GM12878 (cell line): ENCODE results near the gene AMPH. TPM values are rescaled to one million over a fixed set of nuclear protein-coding genes. Genes with fewer than 3 reads are reported as not detected.
"Not testable (repeated sequence)": the region's sequence is repeated elsewhere in the genome, so short reads cannot be mapped to it uniquely, and the experiment has no call there.

ENCODE experiments used
- ATAC-seq: fragments of 200-7000 bp; cut with Tn5 transposase; 3 replicates; pipeline ENCODE4 v1.9.1; 2020; ENCODE audit warnings: mild to moderate bottlenecking, moderate library complexity
- BruUV-seq: library from RNA; stranded (reverse); fragments of 400-500 nt; replicated peaks from 2 replicates; lab custom pipeline; 2021; lab: Mats Ljungman, UMichigan
- CTCF ChIA-PET: fragments of 300-600 bp; sonication (Branson Sonifier 250); formaldehyde crosslinking; extraction: SDS; loops from one replicate; lab custom pipeline; 2021; ENCODE audit warnings: inconsistent platforms; lab: Yijun Ruan, JAX
- POLR2A ChIA-PET: fragments of 350-600 bp; formaldehyde crosslinking; extraction: SDS; loops from one replicate; lab custom pipeline; 2021; ENCODE audit warnings: inconsistent platforms; lab: Charles Lee
- RAD21 ChIA-PET: fragments of 300-600 bp; sonication (Branson Sonifier 250); formaldehyde crosslinking; loops from one replicate; lab custom pipeline; 2023; ENCODE audit warnings: antibody characterized with exemption; ENCODE audit not compliant: unreplicated experiment; lab: Charles Lee
- SMC1A ChIA-PET: fragments of 300-600 bp; sonication (Branson Sonifier 250); formaldehyde crosslinking; loops from one replicate; lab custom pipeline; 2023; ENCODE audit not compliant: unreplicated experiment, uncharacterized antibody; lab: Charles Lee
- DNase-seq: peaks from one replicate; pipeline ENCODE4 v3.0.0-alpha.2; 2011; ENCODE audit warnings: low read depth, low spot score
- FAIRE-seq: peaks from 3 replicates; lab custom pipeline; 2011; peaks lifted over from hg19 to GRCh38; lab: Jason Lieb, UNC
- H2AFZ ChIP-seq: 2 replicates; pipeline ENCODE4 v1.6.0; 2011; ENCODE audit warnings: low read depth, low read length, control low read depth; ENCODE audit not compliant: control insufficient read depth
- H3K27ac ChIP-seq: 2 replicates; pipeline ENCODE4 v1.5.1; 2011; ENCODE audit warnings: control low read depth; ENCODE audit not compliant: control insufficient read depth, insufficient read depth
- H3K27me3 ChIP-seq, 2 experiments: replicated peaks in 1 of 2; 2 replicates each; pipeline versions ENCODE4 v1.6.0 to v1.6.1; 2011; ENCODE audit warnings: low read length in 1 of 2; ENCODE audit not compliant: control insufficient read depth in 2 of 2, insufficient read depth in 2 of 2
- H3K36me3 ChIP-seq, 2 experiments: 2 replicates each; pipeline ENCODE4 v1.5.1; 2011; ENCODE audit warnings: low read length in 1 of 2; ENCODE audit not compliant: control insufficient read depth in 2 of 2, insufficient read depth in 2 of 2
- H3K4me1 ChIP-seq: 2 replicates; pipeline ENCODE4 v1.6.1; 2011; ENCODE audit warnings: mild to moderate bottlenecking, low read length, moderate library complexity, mixed read lengths; ENCODE audit not compliant: control insufficient read depth, insufficient read depth
- H3K4me2 ChIP-seq: 2 replicates; pipeline ENCODE4 v1.6.0; 2011; ENCODE audit warnings: control low read depth; ENCODE audit not compliant: control insufficient read depth, insufficient read depth
- H3K4me3 ChIP-seq: fragments of 200-600 bp; sonication (generic); 2 replicates; pipeline ENCODE4 v1.5.1; 2016
- H3K79me2 ChIP-seq: 2 replicates; pipeline ENCODE4 v1.6.0; 2011; ENCODE audit warnings: low read length; ENCODE audit not compliant: control insufficient read depth, insufficient read depth
- H3K9ac ChIP-seq: 2 replicates; pipeline ENCODE4 v1.8.0; 2011; ENCODE audit warnings: low read length, control low read depth, mixed read lengths; ENCODE audit not compliant: control insufficient read depth, insufficient read depth
- H3K9me3 ChIP-seq: replicated peaks from 3 replicates; pipeline ENCODE4 v1.5.1; 2011; ENCODE audit warnings: mild to moderate bottlenecking, low read length; ENCODE audit not compliant: control insufficient read depth, insufficient read depth
- H4K20me1 ChIP-seq: 2 replicates; pipeline ENCODE4 v1.6.0; 2011; ENCODE audit not compliant: control insufficient read depth, insufficient read depth
- BCL11A ChIP-seq: IDR thresholded peaks from 2 replicates; pipeline ENCODE4 v1.6.1; 2011; ENCODE audit warnings: low read depth, low read length
- IRF5 ChIP-seq: fragments of 450-650 bp; IDR thresholded peaks from 2 replicates; pipeline ENCODE4 v1.6.1; 2017; ENCODE audit warnings: borderline replicate concordance
- STAT1 ChIP-seq: fragments of 450-650 bp; conservative IDR thresholded peaks from 2 replicates; pipeline ENCODE4 v1.6.1; 2014; ENCODE audit warnings: antibody characterized with exemption, mild to moderate bottlenecking
- TAF1 ChIP-seq: IDR thresholded peaks from 2 replicates; pipeline ENCODE4 v1.6.1; 2011; ENCODE audit warnings: mild to moderate bottlenecking, low read depth, low read length, borderline replicate concordance
- USF1 ChIP-seq: IDR thresholded peaks from 2 replicates; pipeline ENCODE4 v1.6.1; 2011; ENCODE audit warnings: borderline replicate concordance, low read depth, mild to moderate bottlenecking, moderate library complexity, mixed read lengths, low read length; ENCODE audit not compliant: insufficient read depth; ENCODE audit errors: extremely low read length
- ZNF217 ChIP-seq: fragments of 450-650 bp; IDR thresholded peaks from 2 replicates; pipeline ENCODE4 v1.6.1; 2017; ENCODE audit warnings: antibody characterized with exemption, mild to moderate bottlenecking
- WGBS: methylation state at CpG from one replicate; pipeline ENCODE4 v1.1.6; 2016; ENCODE audit warnings: low lambda C conversion rate; ENCODE audit not compliant: insufficient replicate concordance, insufficient coverage; ENCODE audit errors: missing lambda C conversion rate; 5-methylcytosine and 5-hydroxymethylcytosine counted together
- in situ Hi-C: fragments of 300-500 bp; cut with MboI; formaldehyde crosslinking; loops from 9 replicates; pipeline ENCODE4 v1.14.3; 2018; ENCODE audit warnings: mixed read lengths
- intact Hi-C: fragments of 100-400 bp; cut with micrococcal nuclease; formaldehyde crosslinking; loops from one replicate; pipeline ENCODE4 v1.14.2; 2022; ENCODE audit not compliant: unreplicated experiment
- polyA plus RNA-seq, 11 experiments: library from polyadenylated mRNA; depleted of rRNA in 4 of 11; unstranded in 6 of 11; stranded (reverse) in 5 of 11; fragments of >200 nt; fragmentation: Nextera tagmentation in 4 of 11; fragmentation: Illumina TruSeq in 1 of 11; extraction: Ambion mirVana in 4 of 11; extraction: Trizol in 1 of 11; gene quantifications; 1 replicate in 1 of 11; 2 replicates in 10 of 11; pipeline versions ENCODE4 v1.2.1 to v1.2.3, GENCODE V29; 2011 to 2016; ENCODE audit warnings: inconsistent platforms in 2 of 11, missing spikeins in 2 of 11, low read depth in 1 of 11
- total RNA-seq, 4 experiments: library from RNA; depleted of rRNA in 3 of 4; stranded (reverse); fragments of >200 nt in 3 of 4; fragmentation: Illumina TruSeq in 1 of 4; extraction: Trizol in 1 of 4; gene quantifications; 2 replicates each; pipeline versions ENCODE4 v1.2.1 to v1.2.3, GENCODE V29; 2013 to 2021

The AMPH gene
- total and polyA plus RNA-seq, 10 of the 15 experiments (the other 5 are each of a cell fraction or from before 2014, with no cell fraction given): 0.03 to 0.24 (median 0.08) TPM; not detected in 2

DNA sequence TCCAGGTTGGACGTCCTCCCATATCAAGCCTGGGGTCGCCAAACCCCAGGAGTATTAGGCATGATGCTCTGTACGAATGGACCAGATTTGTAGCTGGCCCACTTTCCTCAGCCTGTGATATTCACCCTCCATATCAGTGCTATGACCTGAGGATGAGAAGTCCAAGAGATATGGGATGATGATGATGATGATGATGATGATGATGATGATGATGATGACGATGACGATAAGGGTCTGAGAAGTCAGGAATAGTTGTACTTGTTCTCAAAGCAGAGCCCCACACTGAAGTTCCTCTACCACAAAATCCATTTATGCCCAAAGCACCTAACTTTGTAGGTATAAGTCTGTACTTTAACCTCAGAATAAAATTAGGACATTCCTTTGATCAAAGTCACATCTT, 50.7 kb downstream of the AMPH start (continued):
- TF ChIP-seq IRF5: no peak

DNA sequence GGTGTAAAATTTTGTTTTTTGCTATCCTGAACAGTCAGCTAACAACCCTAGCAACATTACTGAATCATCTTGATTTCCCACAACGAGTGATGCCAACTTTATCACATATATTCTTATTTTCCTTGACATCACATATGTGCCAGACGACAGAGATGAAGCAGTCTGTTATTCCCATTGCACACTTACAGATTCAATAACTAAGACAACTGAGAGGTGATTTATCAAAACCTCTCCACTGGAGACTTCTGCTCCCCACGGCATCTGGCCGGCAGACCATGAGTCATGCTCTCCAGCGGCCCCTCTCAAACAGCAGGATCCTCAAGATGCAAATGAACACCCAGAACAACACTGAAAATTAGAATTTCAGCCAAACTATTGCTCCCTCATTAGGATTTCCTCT, 57.1 kb downstream of the AMPH start:
- H3K79me2 ChIP-seq: no peaks in the 10 kb centered on the region
- no peak overlapping the region for H3K27ac ChIP-seq
- H3K4me3 ChIP-seq: no peak overlapping the region
- ATAC-seq (no peak), FAIRE-seq (no peak), DNase-seq (no peak)
- no peaks in the 10 kb centered on the region; the same call in 2 of the 3 replicates for H3K9me3 ChIP-seq
- H2AFZ ChIP-seq: no peak overlapping the region
- no peak overlapping the region for H3K4me2 ChIP-seq
- no peaks in the 10 kb centered on the region for H3K4me1 ChIP-seq
- no TSS peak for BruUV-seq
- no peaks in the 10 kb centered on the region for H4K20me1 ChIP-seq
- TF ChIP-seq BCL11A (no peak), TAF1 (no peak), USF1 (no peak), ZNF217 (no peak), STAT1 (no peak)
- H3K36me3 ChIP-seq: no peaks in the 10 kb centered on the region
- RAD21 ChIA-PET: no interaction called here
- POLR2A ChIA-PET: no interaction called here
- 14% methylated on average over 5 of the region's 5 CpGs for WGBS
- in situ Hi-C loops: no loop called here
- intact Hi-C loops: no loop called here
- no peaks in the 10 kb centered on the region; a peak in 1 of 4 replicates for H3K27me3 ChIP-seq
- SMC1A ChIA-PET: no interaction called here
- CTCF ChIA-PET: no interaction called here
- no peak overlapping the region for H3K9ac ChIP-seq

DNA sequence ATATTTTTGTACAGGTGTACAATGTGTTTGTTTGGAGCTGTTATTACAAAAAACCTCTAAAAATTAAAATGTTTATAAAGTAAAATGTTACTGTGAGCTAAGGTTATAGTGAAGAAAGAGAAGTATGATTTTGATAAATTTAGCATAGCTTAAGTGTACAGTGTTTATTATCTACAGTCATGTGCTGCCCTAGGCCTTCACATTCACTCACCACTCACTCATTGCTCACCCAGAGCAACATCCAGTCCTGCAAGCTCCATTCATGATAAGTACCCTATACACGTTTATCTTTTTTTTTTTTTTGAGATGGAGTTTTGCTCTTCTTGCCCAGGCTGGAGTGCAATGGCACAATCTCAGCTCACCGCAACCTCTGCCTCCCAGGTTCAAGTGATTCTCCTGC, 59.6 kb downstream of the AMPH start:
- H3K9ac ChIP-seq, H3K9me3 ChIP-seq, H3K79me2 ChIP-seq, POLR2A ChIA-PET, SMC1A ChIA-PET, DNase-seq, H4K20me1 ChIP-seq, H3K4me3 ChIP-seq, H3K27ac ChIP-seq, intact Hi-C loops, RAD21 ChIA-PET, H3K4me2 ChIP-seq, in situ Hi-C loops, ATAC-seq, H3K27me3 ChIP-seq, BruUV-seq, H2AFZ ChIP-seq, FAIRE-seq, H3K4me1 ChIP-seq, H3K36me3 ChIP-seq: not testable (repeated sequence)
- CTCF ChIA-PET: interaction anchor here (0.7 kb wide), 1 partner anchor 194 kb away, joined by 3 read pairs; no protein-coding TSS in a partner anchor
- 55% methylated on average over 2 of the region's 2 CpGs for WGBS
